NCI-H69 (cell line): ENCODE measurements around the gene MZB1.

Experiments used
- DNase-seq: peaks from one replicate; lab custom pipeline; 2025; lab: John Stamatoyannopoulos, UW

The MZB1 gene, protein sequence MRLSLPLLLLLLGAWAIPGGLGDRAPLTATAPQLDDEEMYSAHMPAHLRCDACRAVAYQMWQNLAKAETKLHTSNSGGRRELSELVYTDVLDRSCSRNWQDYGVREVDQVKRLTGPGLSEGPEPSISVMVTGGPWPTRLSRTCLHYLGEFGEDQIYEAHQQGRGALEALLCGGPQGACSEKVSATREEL

GRCh38 chr5:139389701-139390638 lies at the start of gene MZB1:
MZB1 (minus strand) TSS chr5:139389913; CDS start chr5:139389856, 57 bp downstream.
- DNase-seq, result no peak

DNA sequence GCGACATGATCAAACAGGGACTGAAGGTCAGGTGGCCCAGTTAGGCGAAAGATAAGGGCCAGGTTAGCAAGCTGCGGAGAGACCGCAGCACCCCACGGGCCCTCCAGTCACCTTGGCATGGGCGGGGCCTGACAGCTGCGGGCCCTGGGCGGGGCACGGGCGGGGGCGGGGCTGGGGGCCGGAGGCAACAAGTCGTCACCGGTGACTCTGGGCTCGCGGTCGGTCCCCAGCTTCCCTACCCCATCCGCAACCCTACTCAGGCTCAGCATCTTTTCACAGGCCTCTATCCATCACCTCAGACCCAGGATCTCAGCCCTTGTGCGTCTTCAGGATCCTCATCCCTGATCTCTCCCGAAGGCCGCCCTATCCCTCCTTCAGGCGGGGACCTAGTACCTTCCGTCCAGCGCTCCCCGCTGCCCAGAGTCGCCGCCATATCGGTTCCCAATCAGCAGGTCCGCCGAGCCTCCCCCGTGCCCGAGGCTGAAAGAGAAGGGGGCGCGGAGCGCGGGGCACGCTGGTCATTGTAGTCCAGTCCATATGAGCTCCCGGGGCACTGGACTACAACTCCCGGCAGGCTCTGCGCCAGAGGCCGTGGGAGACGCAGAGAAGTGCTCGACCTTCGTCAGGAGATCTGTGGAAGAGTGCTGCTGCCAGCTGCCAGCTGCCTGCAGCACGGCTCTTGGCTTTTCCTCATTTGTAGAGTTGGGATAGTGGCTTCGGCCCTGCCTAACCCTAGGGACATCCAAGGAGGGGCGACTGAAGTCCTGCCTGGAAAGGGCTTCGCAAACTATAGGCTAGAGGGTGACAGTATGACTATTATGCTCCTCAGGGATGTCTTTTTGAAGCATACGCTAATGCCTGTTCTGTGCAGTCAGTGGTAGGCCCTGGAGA lies 49.5 kb upstream of the MZB1 start, which contains the start of gene DNAJC18:
DNAJC18 (minus strand) TSS at position 513 of the 891 bp plus-strand sequence; CDS start at position 433, 80 bp downstream.
- peak; percentile 97 for DNase-seq

- no peak for DNase-seq
Observed at GRCh38 chr5:139438707-139439012, 48.9 kb upstream of the MZB1 start.

GRCh38 chr5:139435676-139436075 lies 46.0 kb upstream of the MZB1 start:
- DNase-seq, result no peak

- no peak for DNase-seq
Observed at GRCh38 chr5:139431706-139432105, 42.0 kb upstream of the MZB1 start.

GRCh38 chr5:139430015-139430414 lies 40.3 kb upstream of the MZB1 start:
- no peak for DNase-seq

- DNase-seq, result no peak
Observed at GRCh38 chr5:139426203-139426885, 36.6 kb upstream of the MZB1 start.

GRCh38 chr5:139425497-139425896 lies 35.8 kb upstream of the MZB1 start:
- DNase-seq, result no peak

- DNase-seq, result peak; percentile 78
Observed at GRCh38 chr5:139422307-139422893, 32.7 kb upstream of the MZB1 start.

GRCh38 chr5:139419226-139420192 lies 29.8 kb upstream of the MZB1 start:
- DNase-seq, result no peak

GRCh38 chr5:139418793-139419192 lies 29.1 kb upstream of the MZB1 start:
- DNase-seq, result no peak

DNA sequence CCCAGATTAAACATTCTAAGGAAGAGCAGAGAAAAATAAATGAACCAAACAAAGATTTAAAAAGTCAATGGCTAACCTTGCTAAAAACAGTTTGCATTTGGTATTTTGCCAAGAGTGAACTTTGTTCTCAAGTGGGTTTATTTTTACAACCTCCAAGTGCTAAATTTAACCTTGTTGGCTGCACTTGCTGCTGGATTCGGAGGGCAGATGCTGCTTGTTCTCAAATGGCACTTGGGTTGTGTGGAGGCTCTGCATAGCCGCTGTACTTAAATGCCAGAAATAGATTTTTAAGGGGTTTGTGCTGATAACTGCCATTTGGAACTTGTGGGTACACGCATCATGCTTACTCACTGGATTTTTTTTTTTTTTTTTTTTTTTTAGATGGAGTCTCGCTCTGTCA lies 27.5 kb upstream of the MZB1 start:
- DNase-seq, result no peak

DNA sequence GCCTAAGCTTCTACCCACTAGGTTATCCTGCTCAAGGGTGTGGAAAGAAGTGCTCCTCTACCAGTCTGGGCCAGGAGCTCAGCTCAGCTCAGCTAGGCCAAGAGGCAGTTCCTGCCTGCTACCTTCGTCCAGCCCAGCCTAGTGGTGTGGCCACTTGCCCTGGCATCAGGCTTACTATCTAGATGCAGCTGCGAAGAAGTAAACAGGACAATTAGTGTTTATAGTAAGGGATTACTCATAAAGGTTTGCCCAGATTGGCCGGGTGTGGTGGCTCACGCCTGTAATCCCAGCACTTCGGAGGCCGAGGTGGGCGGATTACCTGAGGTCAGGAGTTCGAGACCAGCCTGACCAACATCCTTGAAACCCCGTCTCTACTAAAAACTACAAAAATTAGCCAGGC lies 26.9 kb upstream of the MZB1 start:
- no peak for DNase-seq

- no peak for DNase-seq
Observed at GRCh38 chr5:139415869-139416268, 26.2 kb upstream of the MZB1 start.

DNA sequence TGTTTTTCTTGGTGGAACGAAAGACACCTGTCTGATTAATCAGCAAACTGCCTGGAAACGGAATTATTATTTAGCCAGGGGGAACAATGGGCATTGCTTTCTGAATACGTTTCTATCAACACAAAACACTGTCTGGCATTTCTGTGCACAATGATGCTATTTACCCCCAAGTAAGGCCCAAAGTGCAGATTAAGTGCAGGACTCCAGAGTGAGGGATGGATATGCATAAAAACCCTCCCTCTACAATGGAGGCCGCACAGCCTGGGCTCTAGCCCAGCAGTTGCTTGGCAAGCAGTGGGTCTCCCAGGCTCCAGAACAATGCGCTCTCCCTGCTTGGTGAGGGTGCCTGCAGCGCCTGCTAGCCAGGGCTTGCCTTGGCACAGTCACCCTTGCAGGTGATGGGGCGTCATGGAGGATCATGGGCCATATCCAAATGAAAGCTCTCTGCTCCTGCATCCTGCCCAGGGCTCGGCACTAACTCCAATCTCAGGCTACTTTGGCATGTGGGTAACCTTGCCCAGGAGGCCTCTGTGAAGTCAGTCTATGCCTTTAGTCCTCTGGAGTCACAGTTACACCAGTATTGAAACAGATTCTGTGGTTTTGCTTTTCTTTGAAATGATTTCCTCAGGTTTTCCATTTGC lies 25.6 kb upstream of the MZB1 start:
- DNase-seq, result no peak

- no peak for DNase-seq
Observed at GRCh38 chr5:139414581-139415130, 24.9 kb upstream of the MZB1 start.

DNA sequence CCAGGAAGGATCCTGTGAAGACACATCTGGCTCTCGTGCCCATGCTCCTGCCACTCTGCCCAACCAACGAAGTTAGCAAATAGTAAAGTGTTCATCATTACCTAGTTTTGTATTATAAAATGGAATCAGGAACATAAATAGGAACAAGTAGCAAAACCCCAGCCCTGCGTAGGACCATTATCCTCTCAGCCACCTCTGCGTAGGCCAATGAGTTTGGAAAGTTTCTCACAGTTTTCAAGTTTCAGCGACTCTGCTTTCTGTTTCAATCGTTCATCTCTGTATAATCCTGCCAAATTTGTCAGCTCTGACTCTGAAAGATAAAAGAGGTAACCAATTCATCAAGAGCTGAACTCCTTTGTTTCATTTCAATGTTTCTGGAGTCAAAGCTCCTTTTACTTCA lies 24.2 kb upstream of the MZB1 start:
- DNase-seq, result no peak

DNA sequence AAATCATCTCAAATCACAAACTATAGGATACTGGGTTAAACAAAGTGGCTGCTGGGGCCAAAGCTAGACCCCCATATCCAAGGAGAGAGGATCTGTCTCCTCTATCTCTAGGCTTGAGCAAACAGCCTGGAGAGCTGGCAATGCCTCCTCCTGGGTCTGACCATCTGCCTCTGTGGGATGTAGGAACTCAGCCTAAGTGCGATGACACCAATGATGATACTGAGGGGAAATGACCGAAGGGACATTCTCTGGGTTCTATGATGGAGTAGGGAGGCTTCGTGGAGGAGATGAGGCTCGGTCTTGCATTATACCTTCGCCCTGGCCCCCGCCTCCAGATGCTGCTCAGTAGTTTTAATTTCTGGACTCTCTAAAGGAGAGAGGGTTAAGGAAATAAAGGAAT lies 23.4 kb upstream of the MZB1 start:
- DNase-seq, result no peak
